NCI-H128 (cell line): ENCODE measurements around the gene FILIP1.

Experiments used
- DNase-seq: peaks from one replicate; lab custom pipeline; 2025; ENCODE audit not compliant: unreplicated experiment; lab: John Stamatoyannopoulos, UW

The FILIP1 gene

GRCh38 chr6:75493400-75494064 lies at the start of gene FILIP1:
FILIP1 (minus strand) TSS chr6:75493800; CDS start chr6:75414972, 78,828 bp downstream.
- DNase-seq, result no peak

GRCh38 chr6:75543311-75543710 lies 49.7 kb upstream of the FILIP1 start:
- no peak for DNase-seq

- no peak for DNase-seq
Measured at GRCh38 chr6:75539136-75539535, 45.5 kb upstream of the FILIP1 start.

- DNase-seq, result no peak
Measured at GRCh38 chr6:75532521-75532920, 38.9 kb upstream of the FILIP1 start.

- DNase-seq, result no peak
Measured at GRCh38 chr6:75531174-75531573, 37.6 kb upstream of the FILIP1 start.

- DNase-seq, result no peak
Measured at GRCh38 chr6:75530696-75531095, 37.1 kb upstream of the FILIP1 start.

GRCh38 chr6:75528423-75528822 lies 34.8 kb upstream of the FILIP1 start:
- no peak for DNase-seq

GRCh38 chr6:75526502-75527127 lies 33.0 kb upstream of the FILIP1 start:
- DNase-seq, result peak; percentile 6

GRCh38 chr6:75525682-75526081 lies 32.1 kb upstream of the FILIP1 start:
- DNase-seq, result no peak

- no peak for DNase-seq
Measured at GRCh38 chr6:75524322-75524972, 30.8 kb upstream of the FILIP1 start.

- DNase-seq, result no peak
Measured at GRCh38 chr6:75516757-75517156, 23.2 kb upstream of the FILIP1 start.

GRCh38 chr6:75512591-75512990 lies 19.0 kb upstream of the FILIP1 start:
- no peak for DNase-seq

- no peak for DNase-seq
Measured at GRCh38 chr6:75505424-75505823, 11.8 kb upstream of the FILIP1 start.

GRCh38 chr6:75504465-75505222 lies 11.0 kb upstream of the FILIP1 start:
- no peak for DNase-seq

GRCh38 chr6:75503291-75503690 lies 9.7 kb upstream of the FILIP1 start:
- no peak for DNase-seq

- no peak for DNase-seq
Measured at GRCh38 chr6:75502884-75503283, 9.3 kb upstream of the FILIP1 start.

- DNase-seq, result no peak
Measured at GRCh38 chr6:75501756-75502155, 8.2 kb upstream of the FILIP1 start.

- DNase-seq, result no peak
Measured at GRCh38 chr6:75499640-75500039, 6.0 kb upstream of the FILIP1 start.

- DNase-seq, result no peak
Measured at GRCh38 chr6:75498862-75499261, 5.3 kb upstream of the FILIP1 start.

GRCh38 chr6:75497994-75498393 lies 4.4 kb upstream of the FILIP1 start:
- DNase-seq, result no peak

- no peak for DNase-seq
Measured at GRCh38 chr6:75495011-75495410, 1.4 kb upstream of the FILIP1 start.

GRCh38 chr6:75494290-75494689 lies 690 bp upstream of the FILIP1 start:
- no peak for DNase-seq
